DOHH2 (cell line): ENCODE data around the gene ESAM.

Experiments
- CTCF ChIP-seq: fragments of 200-600 bp; sonication (generic); IDR thresholded peaks from one replicate; pipeline ENCODE4 v1.5.1; 2014; ENCODE audit warnings: antibody characterized with exemption, mild to moderate bottlenecking, low read depth, low read length; ENCODE audit not compliant: poor library complexity, severe bottlenecking
- EZH2phosphoT487 ChIP-seq: fragments of 200-600 bp; sonication (generic); IDR thresholded peaks from 2 replicates; pipeline ENCODE4 v1.6.1; 2017; ENCODE audit warnings: borderline replicate concordance, mild to moderate bottlenecking, antibody characterized with exemption, low read length, moderate library complexity, mixed read lengths

DNA sequence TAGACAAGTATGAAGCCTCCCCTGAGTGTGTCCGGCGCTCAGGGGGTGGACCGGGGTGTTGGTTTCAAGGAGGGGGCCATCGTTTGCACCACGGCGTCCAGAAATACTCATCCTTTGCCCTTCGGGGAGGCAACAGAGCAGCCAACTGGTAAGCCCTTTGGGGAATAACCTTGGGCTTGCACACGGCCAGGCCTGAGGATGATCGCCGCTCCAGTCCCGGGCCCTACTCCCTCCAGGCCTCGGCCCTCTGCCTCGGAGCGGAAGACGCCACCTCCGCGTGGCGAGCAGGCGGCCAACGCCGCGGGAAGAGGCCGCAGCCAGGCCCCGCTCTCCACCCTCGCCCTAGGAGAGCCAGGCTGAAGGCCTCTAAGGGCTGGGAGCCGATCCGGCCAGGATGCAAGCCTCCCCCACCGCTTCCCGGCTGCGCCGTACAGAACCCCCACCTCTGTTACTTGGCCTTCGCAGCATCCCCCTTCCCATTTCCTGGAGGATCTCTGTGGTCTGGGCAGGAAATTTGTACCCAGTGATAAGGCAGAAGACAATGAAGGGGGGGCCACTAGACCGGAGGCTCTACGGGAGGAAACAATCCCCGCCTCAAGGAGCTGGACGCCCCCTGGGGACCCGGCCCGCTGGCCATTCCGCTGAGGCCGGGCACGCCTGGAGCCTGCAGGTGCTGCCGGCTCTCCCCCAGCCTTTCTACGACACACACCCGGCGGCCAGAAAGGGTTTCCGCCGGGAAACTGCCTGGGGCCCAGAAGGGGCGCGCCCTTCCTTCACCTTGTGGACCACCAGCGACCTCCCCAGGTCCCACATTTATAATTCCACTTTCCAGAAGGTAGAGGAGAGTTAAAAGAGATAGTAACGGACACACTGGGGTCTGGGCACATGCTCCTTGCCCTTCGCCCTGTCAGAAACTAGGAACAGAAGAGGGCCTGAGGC is 2.6 kb downstream of the ESAM start:
- TF ChIP-seq CTCF = no peak
- no peak for TF ChIP-seq EZH2phosphoT487
